GM21528 (cell line): ENCODE data around the gene ATP5ME.
"Not testable (repeated sequence)": the region's sequence is repeated elsewhere in the genome, so short reads cannot be mapped to it uniquely, and the experiment has no call there.

Source experiments
- ATAC-seq: cut with Tn5 transposase; IDR thresholded peaks from one replicate; pipeline ENCODE4 v1.9.1; 2021; ENCODE audit warnings: mild to moderate bottlenecking, moderate library complexity; ENCODE audit not compliant: unreplicated experiment, low FRiP score

Gene ATP5ME

GRCh38 chr4:673349-674091, 556 bp downstream of the ATP5ME start:
- no peak for ATAC-seq

- no peak for ATAC-seq
These were observed 2.3 kb downstream of the ATP5ME start for GRCh38 chr4:671769-672168.

- ATAC-seq, result not testable (repeated sequence)
These were observed 4.1 kb downstream of the ATP5ME start for GRCh38 chr4:669806-670559.

GRCh38 chr4:668219-668618, 5.9 kb downstream of the ATP5ME start:
- ATAC-seq, result not testable (repeated sequence)

GRCh38 chr4:667545-667925, 6.5 kb downstream of the ATP5ME start:
- no peak for ATAC-seq

- ATAC-seq, result no peak
These were observed 7.1 kb downstream of the ATP5ME start for GRCh38 chr4:666822-667544.

- no peak for ATAC-seq
These were observed 7.7 kb downstream of the ATP5ME start for GRCh38 chr4:666436-666810.

GRCh38 chr4:665751-666435, 8.2 kb downstream of the ATP5ME start:
- ATAC-seq, result no peak

- no peak for ATAC-seq
These were observed 8.7 kb downstream of the ATP5ME start for GRCh38 chr4:665381-665750.

GRCh38 chr4:664713-665231, 9.3 kb downstream of the ATP5ME start:
- no peak for ATAC-seq

GRCh38 chr4:663438-664428, 10.3 kb downstream of the ATP5ME start:
- ATAC-seq, result no peak

GRCh38 chr4:663046-663437, 11.0 kb downstream of the ATP5ME start:
- no peak for ATAC-seq

- ATAC-seq, result no peak
These were observed 12.0 kb downstream of the ATP5ME start for GRCh38 chr4:661881-662761.

- no peak for ATAC-seq
These were observed 12.8 kb downstream of the ATP5ME start for GRCh38 chr4:661231-661630.

- ATAC-seq, result no peak
These were observed 13.7 kb downstream of the ATP5ME start for GRCh38 chr4:660401-660800.

GRCh38 chr4:659851-660250, 14.2 kb downstream of the ATP5ME start:
- no peak for ATAC-seq

- ATAC-seq, result no peak
These were observed 15.1 kb downstream of the ATP5ME start for GRCh38 chr4:658681-659667.
